NOMO-1 (cell line): ENCODE results near the gene HIBCH.
A peak's percentile ranks its signal among the peaks of the same experiment; 100 is the strongest.
"Not testable (repeated sequence)": the region's sequence is repeated elsewhere in the genome, so short reads cannot be mapped to it uniquely, and the experiment has no call there.

Experiments
- DNase-seq, 2 experiments: peaks; one replicate each; lab custom pipeline; 2025; ENCODE audit not compliant: unreplicated experiment in 2 of 2; lab: John Stamatoyannopoulos, UW

HIBCH gene

GRCh38 chr2:190319555-190320498, at the start of gene HIBCH:
Gene HIBCH (minus strand): TSS chr2:190319826. CDS start chr2:190319750, 76 bp downstream.
- DNase-seq, result peak; percentile 97 to 98

- no peak for DNase-seq
Measured at GRCh38 chr2:190367091-190367490, 47.5 kb upstream of the HIBCH start.

- no peak for DNase-seq
Measured at GRCh38 chr2:190366248-190366753, 46.7 kb upstream of the HIBCH start.

- no peak for DNase-seq
Measured at GRCh38 chr2:190365499-190366204, 46.0 kb upstream of the HIBCH start.

- DNase-seq, result no peak
Measured at GRCh38 chr2:190362894-190363293, 43.3 kb upstream of the HIBCH start.

- no peak for DNase-seq
Measured at GRCh38 chr2:190361572-190361971, 41.9 kb upstream of the HIBCH start.

- DNase-seq, result no peak
Measured at GRCh38 chr2:190360965-190361364, 41.3 kb upstream of the HIBCH start.

- DNase-seq, result no peak
Measured at GRCh38 chr2:190360561-190360960, 40.9 kb upstream of the HIBCH start.

- DNase-seq, result not testable (repeated sequence)
Measured at GRCh38 chr2:190358655-190359448, 39.2 kb upstream of the HIBCH start.

GRCh38 chr2:190357600-190357999, 38.0 kb upstream of the HIBCH start:
- no peak for DNase-seq

GRCh38 chr2:190355968-190356644, 36.5 kb upstream of the HIBCH start:
- DNase-seq, result peak; percentile 42 to 72

- no peak for DNase-seq
Measured at GRCh38 chr2:190354003-190354690, 34.5 kb upstream of the HIBCH start.

- no peak for DNase-seq
Measured at GRCh38 chr2:190353537-190353899, 33.9 kb upstream of the HIBCH start.

GRCh38 chr2:190352668-190353536, 33.3 kb upstream of the HIBCH start:
- DNase-seq, result no peak

GRCh38 chr2:190351955-190352354, 32.3 kb upstream of the HIBCH start:
- DNase-seq, result no peak

GRCh38 chr2:190350371-190350770, 30.7 kb upstream of the HIBCH start:
- DNase-seq, result no peak

GRCh38 chr2:190344276-190344827, 24.7 kb upstream of the HIBCH start:
- DNase-seq, result peak in 1 of 2 experiments; percentile 40

- DNase-seq, result peak; percentile 68 to 79
Measured at GRCh38 chr2:190343536-190344275, 24.1 kb upstream of the HIBCH start, which contains the start of gene INPP1. Gene INPP1 (plus strand): TSS chr2:190343589. CDS start chr2:190360103, 16,514 bp downstream.
